HEK293 (cell line): ENCODE data around the gene ABCF1.

Experiments used
- CTCF ChIA-PET: fragments of 350-600 bp; formaldehyde crosslinking; extraction: SDS; loops from one replicate; lab custom pipeline; 2021; ENCODE audit warnings: antibody characterized with exemption; lab: Yijun Ruan, JAX
- POLR2A ChIA-PET: fragments of 300-600 bp; formaldehyde crosslinking; extraction: SDS; loops from one replicate; lab custom pipeline; 2020; ENCODE audit warnings: antibody characterized with exemption, inconsistent platforms; lab: Yijun Ruan, JAX
- H3K27ac ChIP-seq: fragments of 200-500 bp; sonication (Bioruptor generic); 2 replicates; pipeline ENCODE4 v1.5.1; 2014; ENCODE audit warnings: low read depth, low read length, control low read depth, inconsistent platforms; ENCODE audit errors: extremely low read depth
- H3K36me3 ChIP-seq, 2 experiments: fragments of 200-500 bp in 1 of 2; sonication (Bioruptor generic) in 1 of 2; 1 replicate in 1 of 2; 2 replicates in 1 of 2; pipeline ENCODE4 v1.5.1; 2014 to 2017; ENCODE audit warnings: inconsistent platforms in 2 of 2, low read length in 2 of 2; ENCODE audit not compliant: control insufficient read depth in 2 of 2, insufficient read depth in 1 of 2
- H3K4me1 ChIP-seq: fragments of 200-500 bp; sonication (Bioruptor generic); 2 replicates; pipeline ENCODE4 v1.5.1; 2014; ENCODE audit warnings: mild to moderate bottlenecking, low read length, inconsistent platforms; ENCODE audit not compliant: control insufficient read depth, insufficient read depth
- H3K4me3 ChIP-seq: 2 replicates; pipeline ENCODE4 v1.5.1; 2011; ENCODE audit warnings: low read depth, mild to moderate bottlenecking, control low read depth, low read length, moderate library complexity
- H3K9me3 ChIP-seq: fragments of 200-500 bp; sonication (Bioruptor generic); 2 replicates; pipeline ENCODE4 v1.5.1; 2014; ENCODE audit warnings: low read depth, low read length, inconsistent platforms; ENCODE audit not compliant: control insufficient read depth, insufficient read depth
- HOXC10 ChIP-seq: sonication (generic); formaldehyde crosslinking; IDR thresholded peaks from 2 replicates; pipeline ENCODE4 v1.8.1; 2023; ENCODE audit warnings: mild to moderate bottlenecking, missing genetic modification reagents
- KLF16 ChIP-seq: fragments of 450-650 bp; formaldehyde crosslinking; IDR thresholded peaks from 2 replicates; pipeline ENCODE4 v1.5.1; 2017; ENCODE audit warnings: missing biosample characterization, missing genetic modification characterization
- MZF1 ChIP-seq: fragments of 450-650 bp; formaldehyde crosslinking; IDR thresholded peaks from 2 replicates; pipeline ENCODE4 v1.5.1; 2017; ENCODE audit warnings: missing biosample characterization, missing genetic modification characterization, borderline replicate concordance
- ZFP41 ChIP-seq: fragments of 450-650 bp; formaldehyde crosslinking; IDR thresholded peaks from 2 replicates; pipeline ENCODE4 v1.5.1; 2016; ENCODE audit warnings: missing biosample characterization, missing genetic modification characterization, borderline replicate concordance
- ZNF10 ChIP-seq: fragments of 450-650 bp; formaldehyde crosslinking; IDR thresholded peaks from 2 replicates; pipeline ENCODE4 v1.5.1; 2017; ENCODE audit warnings: missing biosample characterization, missing genetic modification characterization
- ZNF157 ChIP-seq: fragments of 450-650 bp; formaldehyde crosslinking; IDR thresholded peaks from 2 replicates; pipeline ENCODE4 v1.5.1; 2016; ENCODE audit warnings: missing biosample characterization, missing genetic modification characterization
- ZNF19 ChIP-seq: fragments of 450-650 bp; formaldehyde crosslinking; IDR thresholded peaks from 2 replicates; pipeline ENCODE4; 2016; ENCODE audit warnings: missing biosample characterization, missing genetic modification characterization, low read depth
- ZNF302 ChIP-seq: fragments of 450-650 bp; formaldehyde crosslinking; IDR thresholded peaks from 2 replicates; pipeline ENCODE4 v1.5.1; 2016; ENCODE audit warnings: missing biosample characterization, missing genetic modification characterization, low read depth
- ZNF324 ChIP-seq: fragments of 450-650 bp; formaldehyde crosslinking; IDR thresholded peaks from 2 replicates; pipeline ENCODE4 v1.5.1; 2016; ENCODE audit warnings: missing biosample characterization, missing genetic modification characterization
- ZNF354C ChIP-seq: fragments of 450-650 bp; formaldehyde crosslinking; IDR thresholded peaks from 2 replicates; pipeline ENCODE4 v1.5.1; 2016; ENCODE audit warnings: missing biosample characterization, missing genetic modification characterization, low read depth, borderline replicate concordance
- ZNF404 ChIP-seq: fragments of 450-650 bp; formaldehyde crosslinking; IDR thresholded peaks from 2 replicates; pipeline ENCODE4 v1.5.1; 2017; ENCODE audit warnings: missing biosample characterization, missing genetic modification characterization
- ZNF449 ChIP-seq: fragments of 450-650 bp; formaldehyde crosslinking; IDR thresholded peaks from 2 replicates; pipeline ENCODE4 v1.5.1; 2017; ENCODE audit warnings: missing biosample characterization, mild to moderate bottlenecking, missing genetic modification characterization, moderate library complexity
- ZNF48 ChIP-seq: fragments of 450-650 bp; formaldehyde crosslinking; IDR thresholded peaks from 2 replicates; pipeline ENCODE4 v1.5.1; 2016; ENCODE audit warnings: missing biosample characterization, missing genetic modification characterization
- ZNF501 ChIP-seq: fragments of 450-650 bp; formaldehyde crosslinking; IDR thresholded peaks from 2 replicates; pipeline ENCODE4 v1.5.1; 2016; ENCODE audit warnings: missing biosample characterization, missing genetic modification characterization
- ZNF514 ChIP-seq: fragments of 450-650 bp; formaldehyde crosslinking; IDR thresholded peaks from 2 replicates; pipeline ENCODE4 v1.5.1; 2016; ENCODE audit warnings: missing biosample characterization, missing genetic modification characterization
- ZNF521 ChIP-seq: fragments of 450-650 bp; formaldehyde crosslinking; IDR thresholded peaks from 2 replicates; pipeline ENCODE4 v1.5.1; 2017; ENCODE audit warnings: missing biosample characterization, mild to moderate bottlenecking, missing genetic modification characterization
- ZNF558 ChIP-seq: fragments of 450-650 bp; formaldehyde crosslinking; IDR thresholded peaks from 2 replicates; pipeline ENCODE4 v1.5.1; 2016; ENCODE audit warnings: missing biosample characterization, missing genetic modification characterization
- ZNF626 ChIP-seq: fragments of 450-650 bp; sonication (Bioruptor Pico); formaldehyde crosslinking; IDR thresholded peaks from 2 replicates; pipeline ENCODE4 v1.5.1; 2018; ENCODE audit warnings: missing biosample characterization, missing genetic modification characterization, inconsistent platforms
- ZNF639 ChIP-seq: fragments of 450-650 bp; formaldehyde crosslinking; IDR thresholded peaks from 2 replicates; pipeline ENCODE4 v1.5.1; 2016; ENCODE audit warnings: missing biosample characterization, missing genetic modification characterization
- ZNF664 ChIP-seq: fragments of 450-650 bp; formaldehyde crosslinking; IDR thresholded peaks from 2 replicates; pipeline ENCODE4 v1.5.1; 2016; ENCODE audit warnings: missing biosample characterization, missing genetic modification characterization
- ZNF837 ChIP-seq: fragments of 450-650 bp; formaldehyde crosslinking; IDR thresholded peaks from 2 replicates; pipeline ENCODE4 v1.5.1; 2016; ENCODE audit warnings: missing biosample characterization, missing genetic modification characterization
- ZSCAN5A ChIP-seq: fragments of 450-650 bp; formaldehyde crosslinking; IDR thresholded peaks from 2 replicates; pipeline ENCODE4 v1.5.1; 2016; ENCODE audit warnings: missing biosample characterization, missing genetic modification characterization

Gene ABCF1

GRCh38 chr6:30568245-30568644 is 3.0 kb upstream of the ABCF1 start (continued):
- TF ChIP-seq ZSCAN5A (no peak), ZNF501 (tag by site-specific recombination) (no peak)

GRCh38 chr6:30570263-30570662 is 979 bp upstream of the ABCF1 start:
- POLR2A ChIA-PET = interaction anchor here (0.9 to 2.4 kb wide), 7 partner anchors 13 to 101 kb away, joined by 3 to 41 read pairs (median 9); partner anchors contain the start of genes GNL1 and PRR3
- CTCF ChIA-PET = interaction anchor here (0.6 to 2.4 kb wide), 5 partner anchors 13 to 252 kb away, joined by 3 to 11 read pairs (median 7); partner anchors contain the start of gene PRR3
- Histone ChIP-seq H3K4me1 (peaks cover 9% of the 10 kb centered on the region; the same call in 1 of the 2 replicates), H3K36me3 (peaks cover 4 to 17% of the 10 kb centered on the region in 2 experiments; a peak in 2 of 3 replicates), H3K4me3 (no peak overlapping the region), H3K9me3 (no peaks in the 10 kb centered on the region), H3K27ac (no peak overlapping the region)
- TF ChIP-seq ZNF514 (no peak), ZNF354C (tag by site-specific recombination) (no peak), ZNF664 (tag by site-specific recombination) (no peak), ZNF521 (tag by site-specific recombination) (no peak), ZNF324 (tag by site-specific recombination) (no peak), ZNF626 (no peak), ZNF558 (tag by site-specific recombination) (no peak), ZNF19 (no peak), ZNF157 (no peak), KLF16 (tag by site-specific recombination) (no peak), ZNF639 (no peak), ZNF404 (tag by site-specific recombination) (no peak), ZFP41 (tag by site-specific recombination) (no peak), ZNF837 (tag by site-specific recombination) (no peak), ZNF48 (tag by site-specific recombination) (no peak)

GRCh38 chr6:30570740-30571074 is 535 bp upstream of the ABCF1 start:
- ChIA-PET POLR2A (interaction anchor here (0.9 to 2.4 kb wide), 19 partner anchors 9 to 343 kb away, joined by 3 to 41 read pairs (median 4); partner anchors contain the start of genes GNL1, MDC1, PRR3 and VARS2), CTCF (interaction anchor here (0.6 to 2.4 kb wide), 5 partner anchors 13 to 252 kb away, joined by 3 to 11 read pairs (median 7); partner anchors contain the start of gene PRR3)
- peaks cover 9% of the 10 kb centered on the region; the same call in 1 of the 2 replicates for H3K4me1 ChIP-seq
- no peaks in the 10 kb centered on the region for H3K9me3 ChIP-seq
- TF ChIP-seq HOXC10 (CRISPR knock-in tag) = 0 out of 2 replicates have a peak, but pooled peaks have one; percentile 17
- no peak; the same call in 1 of the 2 replicates for TF ChIP-seq MZF1
- peak; percentile 53; the same call in 1 of the 2 replicates for TF ChIP-seq ZNF10
- TF ChIP-seq ZNF449 = peak; percentile 65; the same call in 1 of the 2 replicates
- TF ChIP-seq ZNF302 (tag by site-specific recombination) = no peak
- H3K36me3 ChIP-seq = peaks cover 8 to 21% of the 10 kb centered on the region in 2 experiments; a peak in 2 of 3 replicates
- H3K4me3 ChIP-seq = peak overlapping the region; percentile 94
- H3K27ac ChIP-seq = peak overlapping the region; percentile 38; the same call in 1 of the 2 replicates
